ENCODE data around the gene LRRC49. TPM values are rescaled to one million over a fixed set of nuclear protein-coding genes. Genes with fewer than 3 reads are reported as not detected.
"Not testable (repeated sequence)": the region's sequence is repeated elsewhere in the genome, so short reads cannot be mapped to it uniquely, and the experiment has no call there.

LRRC49 gene
- total RNA-seq, 6 donors from 2014 or later: 3.0 to 26.7 (median 9.2) TPM

DNA sequence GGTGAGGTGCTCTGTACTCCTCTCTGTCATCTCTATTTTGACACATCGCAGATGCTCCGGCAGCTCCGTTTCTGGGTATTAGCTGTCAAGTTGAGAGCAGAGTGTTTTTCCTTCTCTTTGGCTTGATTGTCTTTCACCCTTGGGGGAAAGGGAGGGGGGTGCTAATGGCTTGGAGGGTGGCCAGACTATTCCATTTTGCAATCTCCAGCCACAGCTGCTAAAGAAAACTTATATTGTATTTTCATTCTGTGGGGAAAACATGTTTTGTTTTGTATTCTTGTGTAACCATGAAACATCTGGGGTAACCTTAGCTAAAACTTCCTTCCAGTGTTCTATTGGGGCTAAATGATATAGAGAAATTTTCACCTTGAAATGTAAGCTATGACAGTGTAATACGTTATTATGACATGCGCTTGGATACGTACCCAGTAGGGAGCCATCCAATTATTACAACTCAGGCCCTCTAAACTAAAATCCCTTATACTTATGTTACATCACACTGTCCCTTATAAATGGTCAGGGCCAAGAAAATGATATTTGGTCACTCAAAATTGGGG, 24.6 kb upstream of the LRRC49 start:
- H3K27me3 ChIP-seq: no peaks in the 10 kb centered on the region
- no peak for TF ChIP-seq POLR2A (IDR thresholded peaks at IDR 0.05)
- no peak for TF ChIP-seq EP300 (IDR thresholded peaks at IDR 0.05)
- no peak for TF ChIP-seq POLR2AphosphoS5 (IDR thresholded peaks at IDR 0.05)
- TF ChIP-seq, protein P1, sequence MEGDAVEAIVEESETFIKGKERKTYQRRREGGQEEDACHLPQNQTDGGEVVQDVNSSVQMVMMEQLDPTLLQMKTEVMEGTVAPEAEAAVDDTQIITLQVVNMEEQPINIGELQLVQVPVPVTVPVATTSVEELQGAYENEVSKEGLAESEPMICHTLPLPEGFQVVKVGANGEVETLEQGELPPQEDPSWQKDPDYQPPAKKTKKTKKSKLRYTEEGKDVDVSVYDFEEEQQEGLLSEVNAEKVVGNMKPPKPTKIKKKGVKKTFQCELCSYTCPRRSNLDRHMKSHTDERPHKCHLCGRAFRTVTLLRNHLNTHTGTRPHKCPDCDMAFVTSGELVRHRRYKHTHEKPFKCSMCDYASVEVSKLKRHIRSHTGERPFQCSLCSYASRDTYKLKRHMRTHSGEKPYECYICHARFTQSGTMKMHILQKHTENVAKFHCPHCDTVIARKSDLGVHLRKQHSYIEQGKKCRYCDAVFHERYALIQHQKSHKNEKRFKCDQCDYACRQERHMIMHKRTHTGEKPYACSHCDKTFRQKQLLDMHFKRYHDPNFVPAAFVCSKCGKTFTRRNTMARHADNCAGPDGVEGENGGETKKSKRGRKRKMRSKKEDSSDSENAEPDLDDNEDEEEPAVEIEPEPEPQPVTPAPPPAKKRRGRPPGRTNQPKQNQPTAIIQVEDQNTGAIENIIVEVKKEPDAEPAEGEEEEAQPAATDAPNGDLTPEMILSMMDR (IDR thresholded peaks at IDR 0.05): no peak
- H3K27ac ChIP-seq: peak overlapping the region in 1 of 4 donors; percentile 5
- no peak overlapping the region for H3K4me3 ChIP-seq
- ATAC-seq (ENCODE audit: low FRiP score in 2 of 2): peak in 1 of 2 donors; percentile 69
- 60 to 65% methylated on average over 6 of the region's 6 CpGs for WGBS, 2 donors
- DNase-seq: no peak
- H3K36me3 ChIP-seq: no peaks in the 10 kb centered on the region
- no peaks in the 10 kb centered on the region for H3K9me3 ChIP-seq
- H3K4me1 ChIP-seq: peaks cover 0 to 6% (median 0%) of the 10 kb centered on the region in 4 donors

DNA sequence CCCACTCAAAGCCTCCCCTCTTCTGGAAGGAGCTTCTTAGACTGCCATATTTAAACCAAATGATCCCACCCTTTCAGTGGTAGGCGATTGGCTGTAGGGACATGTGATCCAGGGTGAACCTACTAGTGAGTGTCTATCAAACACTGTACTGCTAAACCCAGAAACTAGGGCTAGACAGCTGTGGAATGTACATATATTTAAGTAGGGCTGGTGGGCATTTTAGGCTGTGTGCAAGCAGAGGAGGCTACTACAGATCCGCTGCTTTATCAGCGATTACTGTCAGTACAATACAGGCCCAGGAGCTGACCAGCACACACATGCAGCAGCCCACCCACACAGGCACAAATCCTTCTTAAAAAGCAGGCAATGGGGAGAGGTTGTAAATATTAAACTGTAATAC, 23.3 kb upstream of the LRRC49 start:
- Histone ChIP-seq H3K4me3 (no peak overlapping the region), H3K27ac (no peak overlapping the region), H3K36me3 (no peaks in the 10 kb centered on the region), H3K4me1 (peaks cover 0 to 6% (median 0%) of the 10 kb centered on the region in 4 donors), H3K9me3 (no peaks in the 10 kb centered on the region), H3K27me3 (no peaks in the 10 kb centered on the region)
- 88 to 94% methylated on average over 3 of the region's 3 CpGs for WGBS, 2 donors
- no peak for DNase-seq
- ATAC-seq (ENCODE audit: low FRiP score in 2 of 2): no peak
- TF ChIP-seq POLR2AphosphoS5 (IDR thresholded peaks at IDR 0.05) (no peak), EP300 (IDR thresholded peaks at IDR 0.05) (no peak), POLR2A (IDR thresholded peaks at IDR 0.05) (no peak)
- TF ChIP-seq, protein P1 (IDR thresholded peaks at IDR 0.05): no peak

DNA sequence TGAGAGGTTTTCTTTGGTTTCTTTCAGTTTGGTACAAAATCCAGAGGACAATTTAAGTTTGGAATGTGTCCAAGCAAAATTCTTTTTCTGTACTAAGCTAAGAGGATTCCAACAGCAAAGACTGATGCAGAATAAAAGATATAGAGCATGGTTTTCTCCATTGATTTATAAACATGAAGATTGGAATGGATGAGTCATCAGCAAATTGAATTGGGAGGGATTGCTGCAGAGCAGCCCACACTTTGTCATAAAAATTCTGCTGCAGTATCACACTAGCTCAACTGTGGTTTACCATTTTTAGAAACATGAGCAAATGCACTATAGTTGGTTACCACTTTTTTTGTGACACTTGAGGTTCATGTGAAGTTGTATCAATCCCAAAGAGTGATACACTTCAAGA, 22.6 kb upstream of the LRRC49 start:
- DNase-seq: no peak
- ATAC-seq (ENCODE audit: low FRiP score in 2 of 2): peak in 1 of 2 donors; percentile 70

DNA sequence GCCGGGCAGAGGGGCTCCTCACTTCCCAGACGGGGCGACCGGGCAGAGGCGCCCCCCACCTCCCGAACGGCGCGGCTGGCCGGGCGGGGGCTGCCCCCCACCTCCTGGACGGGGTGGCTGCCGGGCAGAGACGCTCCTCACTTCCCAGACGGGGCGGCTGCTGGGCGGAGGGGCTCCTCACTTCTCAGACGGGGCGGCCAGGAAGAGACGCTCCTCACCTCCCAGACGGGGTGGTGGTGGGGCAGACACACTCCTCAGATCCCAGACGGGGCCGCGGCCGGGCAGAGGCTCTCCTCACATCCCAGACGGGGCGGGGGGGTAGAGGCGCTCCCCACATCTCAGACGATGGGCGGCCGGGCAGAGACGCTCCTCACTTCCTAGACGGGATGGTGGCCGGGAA, 21.1 kb upstream of the LRRC49 start:
- not testable (repeated sequence) for H3K4me1 ChIP-seq; H3K27me3 ChIP-seq; H3K36me3 ChIP-seq; H3K4me3 ChIP-seq; H3K27ac ChIP-seq; H3K9me3 ChIP-seq; ATAC-seq (ENCODE audit: low FRiP score in 2 of 2)
- WGBS, 2 donors: 93 to 100% methylated on average over 5 to 21 of the region's 34 CpGs
- peak in 1 of 2 donors; percentile 81 for DNase-seq

More for the DNA sequence above, 22.6 kb upstream of the LRRC49 start:
- no peak overlapping the region for H3K27ac ChIP-seq
- no peak overlapping the region for H3K4me3 ChIP-seq
- H3K36me3 ChIP-seq: no peaks in the 10 kb centered on the region
- H3K27me3 ChIP-seq: no peaks in the 10 kb centered on the region
- no peaks in the 10 kb centered on the region for H3K9me3 ChIP-seq
- peaks cover 0 to 6% (median 0%) of the 10 kb centered on the region in 4 donors for H3K4me1 ChIP-seq
- TF ChIP-seq, protein P1 (IDR thresholded peaks at IDR 0.05): no peak
- TF ChIP-seq POLR2AphosphoS5 (IDR thresholded peaks at IDR 0.05) (no peak), POLR2A (IDR thresholded peaks at IDR 0.05) (no peak), EP300 (IDR thresholded peaks at IDR 0.05) (no peak)

DNA sequence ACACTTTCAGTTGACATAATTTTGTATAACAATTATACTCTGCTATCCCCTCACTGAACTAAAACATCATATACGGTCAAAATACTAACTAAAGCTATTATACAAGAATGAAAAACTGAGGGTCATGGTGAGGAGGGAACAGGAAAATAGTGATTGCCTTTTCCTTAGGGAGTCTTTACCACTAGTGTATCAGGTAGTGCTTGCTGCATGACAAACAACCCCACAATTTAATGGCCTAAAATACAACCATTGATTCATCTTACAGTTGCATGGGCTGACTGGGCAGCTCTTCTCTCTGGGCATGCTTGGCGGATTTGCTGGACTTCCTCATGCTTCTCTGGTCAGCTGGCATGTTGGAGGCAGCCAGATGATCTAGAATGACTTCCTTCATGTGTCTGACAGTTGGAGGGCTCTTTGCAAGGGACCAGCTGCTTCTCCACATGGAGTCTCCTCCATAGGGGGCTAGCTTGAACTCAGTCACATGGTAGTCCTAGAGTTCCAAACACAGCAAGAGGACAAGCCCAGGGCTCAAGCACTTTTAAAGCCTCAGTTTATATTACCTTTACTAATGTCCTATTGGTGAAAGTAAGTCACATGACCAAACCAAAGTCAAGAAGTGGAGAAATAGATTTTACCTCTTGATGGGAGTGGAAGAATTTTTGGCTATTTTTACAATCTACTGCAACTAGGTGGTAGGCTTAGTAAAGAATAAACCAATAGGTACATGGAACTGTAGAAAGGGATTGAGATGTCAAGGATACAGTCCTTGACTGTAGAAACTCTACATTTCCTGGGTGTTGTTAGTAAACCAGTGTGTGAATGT, 19.2 kb upstream of the LRRC49 start:
- Histone ChIP-seq H3K9me3 (no peaks in the 10 kb centered on the region), H3K27ac (no peak overlapping the region), H3K27me3 (no peaks in the 10 kb centered on the region), H3K36me3 (no peaks in the 10 kb centered on the region), H3K4me3 (no peak overlapping the region), H3K4me1 (peaks cover 0 to 2% (median 0%) of the 10 kb centered on the region in 4 donors)
- no peak for TF ChIP-seq POLR2A (IDR thresholded peaks at IDR 0.05)
- no peak for TF ChIP-seq POLR2AphosphoS5 (IDR thresholded peaks at IDR 0.05)
- TF ChIP-seq, protein P1 (IDR thresholded peaks at IDR 0.05): no peak
- TF ChIP-seq EP300 (IDR thresholded peaks at IDR 0.05): no peak
- ATAC-seq (ENCODE audit: low FRiP score in 2 of 2) (no peak), DNase-seq (no peak)
- 87 to 98% methylated on average over 2 of the region's 2 CpGs for WGBS, 2 donors

Measured in upper lobe of left lung (tissue), 6 donors.